ENCODE data around the gene BCL10. TPM values are rescaled to one million over a fixed set of nuclear protein-coding genes. Genes with fewer than 3 reads are reported as not detected.

BCL10 gene
- total RNA-seq, 1 experiment from 2014 or later, result 26.1 TPM

DNA sequence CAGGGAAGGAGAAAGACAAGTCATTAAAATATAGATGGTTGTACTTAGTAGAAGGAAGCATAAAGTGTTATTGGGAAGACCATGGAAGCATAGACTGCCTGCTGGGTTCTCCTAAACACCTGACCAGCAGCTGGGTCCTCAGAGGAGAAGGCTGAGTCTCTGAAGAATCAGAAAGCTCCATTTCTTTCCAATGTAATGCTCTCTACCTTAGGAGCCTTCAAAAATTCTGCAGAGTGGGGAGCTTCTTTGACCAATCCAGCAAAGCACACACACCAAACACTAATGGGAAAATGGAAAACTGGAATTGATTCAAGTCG, 21.1 kb upstream of the BCL10 start:
- Histone ChIP-seq H4K20me1 (ENCODE audit: control insufficient read depth, insufficient read depth, insufficient read length) (no peaks in the 10 kb centered on the region), H2BK12ac (ENCODE audit: insufficient read length, low read depth, low read length) (no peak overlapping the region), H3K79me1 (ENCODE audit: insufficient read depth, low read depth, low read length, poor library complexity, severe bottlenecking) (no peaks in the 10 kb centered on the region), H2BK120ac (ENCODE audit: low read depth, low read length, poor library complexity, severe bottlenecking) (no peak overlapping the region), H2BK20ac (ENCODE audit: low read depth, low read length, poor library complexity, severe bottlenecking) (no peak overlapping the region), H2BK5ac (ENCODE audit: insufficient read length, low read length) (no peak overlapping the region), H4K5ac (ENCODE audit: insufficient read length, low read depth, low read length) (no peak overlapping the region), H3K4ac (ENCODE audit: low read depth, low read length) (no peak overlapping the region), H3K9ac (ENCODE audit: extremely low read depth, insufficient read length, low read length) (no peak overlapping the region), H2BK15ac (ENCODE audit: low read depth, low read length) (no peak overlapping the region), H4K91ac (ENCODE audit: insufficient read length, low read depth, low read length) (no peak overlapping the region), H3K4me1 (ENCODE audit: insufficient read depth, low read length) (no peaks in the 10 kb centered on the region), H2AFZ (ENCODE audit: low read length) (no peak overlapping the region), H3K79me2 (ENCODE audit: insufficient read depth, low read length) (no peaks in the 10 kb centered on the region), H3T11ph (ENCODE audit: low read length) (no peak overlapping the region), H3K23ac (ENCODE audit: insufficient read length, low read depth, low read length) (no peak overlapping the region), H3K14ac (ENCODE audit: insufficient read depth, low read length) (no peak overlapping the region), H3K18ac (ENCODE audit: insufficient read length, low read depth, low read length) (no peak overlapping the region), H3K9me3 (ENCODE audit: control insufficient read depth, low read depth, low read length) (no peaks in the 10 kb centered on the region), H3K56ac (ENCODE audit: insufficient read length, low read depth, low read length) (no peak overlapping the region), H3K27me3 (ENCODE audit: insufficient read depth, low read length) (no peaks in the 10 kb centered on the region), H4K8ac (replicated peaks; ENCODE audit: insufficient read length, low read depth, low read length) (no peak overlapping the region), H3K27ac (ENCODE audit: insufficient read length, low read depth, low read length) (no peak overlapping the region), H3K4me2 (ENCODE audit: insufficient read depth, insufficient read length, low read length) (no peak overlapping the region), H2AK5ac (ENCODE audit: insufficient read length, low read length) (no peak overlapping the region), H3K23me2 (ENCODE audit: insufficient read length, low read depth, low read length, poor library complexity, severe bottlenecking) (no peaks in the 10 kb centered on the region)
- Mint-ChIP-seq H3K4me1 (peaks cover 12 to 13% of the 10 kb centered on the region in 2 experiments), H3K27ac (peak overlapping the region in 1 of 3 experiments; percentile 53; a peak in 2 of 7 replicates), H3K4me3 (no peak overlapping the region), H3K27me3 (ENCODE audit: low read depth) (no peaks in the 10 kb centered on the region; the same call in 1 of the 2 replicates), H3K9me3 (no peaks in the 10 kb centered on the region), H3K36me3 (ENCODE audit: insufficient read depth in 1 of 3, low read depth in 3 of 3) (no peaks in the 10 kb centered on the region)
- DNase-seq, result no peak
- TF ChIP-seq, protein P1, sequence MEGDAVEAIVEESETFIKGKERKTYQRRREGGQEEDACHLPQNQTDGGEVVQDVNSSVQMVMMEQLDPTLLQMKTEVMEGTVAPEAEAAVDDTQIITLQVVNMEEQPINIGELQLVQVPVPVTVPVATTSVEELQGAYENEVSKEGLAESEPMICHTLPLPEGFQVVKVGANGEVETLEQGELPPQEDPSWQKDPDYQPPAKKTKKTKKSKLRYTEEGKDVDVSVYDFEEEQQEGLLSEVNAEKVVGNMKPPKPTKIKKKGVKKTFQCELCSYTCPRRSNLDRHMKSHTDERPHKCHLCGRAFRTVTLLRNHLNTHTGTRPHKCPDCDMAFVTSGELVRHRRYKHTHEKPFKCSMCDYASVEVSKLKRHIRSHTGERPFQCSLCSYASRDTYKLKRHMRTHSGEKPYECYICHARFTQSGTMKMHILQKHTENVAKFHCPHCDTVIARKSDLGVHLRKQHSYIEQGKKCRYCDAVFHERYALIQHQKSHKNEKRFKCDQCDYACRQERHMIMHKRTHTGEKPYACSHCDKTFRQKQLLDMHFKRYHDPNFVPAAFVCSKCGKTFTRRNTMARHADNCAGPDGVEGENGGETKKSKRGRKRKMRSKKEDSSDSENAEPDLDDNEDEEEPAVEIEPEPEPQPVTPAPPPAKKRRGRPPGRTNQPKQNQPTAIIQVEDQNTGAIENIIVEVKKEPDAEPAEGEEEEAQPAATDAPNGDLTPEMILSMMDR (conservative IDR thresholded peaks at IDR 0.05), result no peak
- no CpG with 5 or more reads among the region's 1 CpG for WGBS (ENCODE audit: extremely low coverage, insufficient read length, low lambda C conversion rate)

All from H9 (cell line).